Osteocyte (in vitro differentiated cells): ENCODE measurements around the gene MPDZ. TPM values are rescaled to one million over a fixed set of nuclear protein-coding genes. Genes with fewer than 3 reads are reported as not detected.

Source experiments
- DNase-seq: peaks from one replicate; pipeline ENCODE4 v3.0.0; 2021; ENCODE audit warnings: mixed read lengths; ENCODE audit not compliant: unreplicated experiment; ENCODE audit errors: extremely low spot score
- H3K27ac Mint-ChIP-seq: one replicate; pipeline ENCODE4 v1.8.0; 2021; ENCODE audit warnings: mild to moderate bottlenecking, mixed read lengths; ENCODE audit not compliant: unreplicated experiment
- H3K27me3 Mint-ChIP-seq: one replicate; pipeline ENCODE4 v1.8.0; 2021; ENCODE audit warnings: mixed read lengths; ENCODE audit not compliant: unreplicated experiment
- H3K36me3 Mint-ChIP-seq: one replicate; pipeline ENCODE4 v1.8.0; 2021; ENCODE audit warnings: mixed read lengths; ENCODE audit not compliant: unreplicated experiment
- H3K4me1 Mint-ChIP-seq: one replicate; pipeline ENCODE4 v1.8.0; 2021; ENCODE audit warnings: mixed read lengths; ENCODE audit not compliant: unreplicated experiment
- H3K4me3 Mint-ChIP-seq: one replicate; pipeline ENCODE4 v1.8.0; 2021; ENCODE audit warnings: mild to moderate bottlenecking, moderate library complexity, mixed read lengths; ENCODE audit not compliant: unreplicated experiment
- H3K9me3 Mint-ChIP-seq: one replicate; pipeline ENCODE4 v1.8.0; 2021; ENCODE audit warnings: mixed read lengths; ENCODE audit not compliant: unreplicated experiment
- CTCF ChIP-seq: fragments of 200-600 bp; sonication (generic); IDR thresholded peaks from 2 replicates; pipeline ENCODE4 v1.5.0; 2021; ENCODE audit warnings: antibody characterized with exemption, mild to moderate bottlenecking, moderate library complexity
- total RNA-seq: library from RNA; stranded (reverse); gene quantifications from 2 replicates; pipeline ENCODE4 v1.2.1, GENCODE V29; 2021

The MPDZ gene
- total RNA-seq, 1 donor from 2014 or later = 51.9 TPM

DNA sequence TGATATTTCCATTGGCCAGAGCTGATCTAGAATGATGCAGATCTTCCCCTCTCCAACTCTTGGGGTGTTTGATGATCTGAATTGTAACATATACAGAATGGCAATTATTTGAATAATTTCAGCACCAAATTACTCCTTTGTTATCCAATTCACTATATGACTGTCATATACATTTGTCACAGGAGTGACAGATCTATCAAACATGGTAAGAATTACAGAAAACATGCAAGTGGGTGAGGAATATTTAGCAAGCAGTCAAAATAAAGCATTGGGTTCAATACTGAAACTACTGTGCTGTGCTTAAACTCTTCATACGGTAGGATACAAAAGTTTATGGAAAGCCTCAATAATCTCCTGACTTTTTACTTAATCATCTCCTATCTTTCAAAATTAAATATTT is 8.8 kb downstream of the MPDZ start:
- peaks cover under 1% of the 10 kb centered on the region for H3K36me3 Mint-ChIP-seq
- no peak for TF ChIP-seq CTCF
- H3K27ac Mint-ChIP-seq = no peak overlapping the region
- no peak overlapping the region for H3K4me3 Mint-ChIP-seq
- peaks cover 2% of the 10 kb centered on the region for H3K9me3 Mint-ChIP-seq
- DNase-seq = no peak
- peaks cover 54% of the 10 kb centered on the region for H3K4me1 Mint-ChIP-seq
- no peaks in the 10 kb centered on the region for H3K27me3 Mint-ChIP-seq

DNA sequence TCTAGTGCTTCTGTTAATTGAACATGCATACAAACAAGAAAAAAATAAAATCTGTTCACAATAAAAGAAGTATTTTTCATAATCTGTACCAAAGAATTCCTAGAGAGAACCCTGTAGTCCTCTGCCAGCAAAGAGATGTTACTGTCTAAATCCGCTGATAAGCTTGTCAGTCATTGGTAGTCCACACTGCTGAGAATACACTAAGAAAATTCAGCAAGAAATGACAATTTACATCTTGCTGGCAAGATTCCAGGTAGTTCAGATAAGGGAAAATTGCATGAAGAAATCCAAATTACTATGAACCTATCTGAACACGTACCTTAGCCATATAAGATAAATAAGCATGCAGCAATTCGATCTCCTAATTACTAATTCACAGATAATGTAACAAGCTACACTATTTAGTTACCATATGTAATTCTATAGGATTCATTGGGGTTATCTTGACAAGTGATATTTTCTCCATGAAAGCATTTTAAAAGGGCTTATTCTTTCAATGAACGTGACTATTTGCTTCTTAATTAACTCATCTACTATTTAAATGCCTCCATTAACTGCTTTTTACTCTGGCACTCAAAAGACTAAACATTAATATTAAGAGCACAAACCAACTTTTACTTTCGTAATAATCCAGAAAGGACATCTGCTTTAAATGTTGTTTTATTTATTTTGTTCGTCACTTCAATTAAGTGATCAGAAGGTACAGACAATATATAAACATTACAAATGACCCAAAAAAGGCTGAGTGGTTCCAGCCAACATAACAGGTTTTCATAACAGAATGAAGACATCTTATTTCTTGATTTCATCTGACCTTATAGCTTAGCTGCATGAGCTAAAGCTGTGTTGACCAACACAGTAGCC is 9.7 kb downstream of the MPDZ start:
- TF ChIP-seq CTCF = no peak
- Mint-ChIP-seq H3K4me3 (no peak overlapping the region), H3K9me3 (no peaks in the 10 kb centered on the region), H3K4me1 (peaks cover 57% of the 10 kb centered on the region), H3K27ac (no peak overlapping the region), H3K36me3 (peaks cover 5% of the 10 kb centered on the region), H3K27me3 (no peaks in the 10 kb centered on the region)
- no peak for DNase-seq

GRCh38 chr9:13268469-13268868 is 11.0 kb downstream of the MPDZ start:
- no peaks in the 10 kb centered on the region for H3K9me3 Mint-ChIP-seq
- H3K4me1 Mint-ChIP-seq = peaks cover 58% of the 10 kb centered on the region
- DNase-seq = no peak
- peaks cover 8% of the 10 kb centered on the region for H3K36me3 Mint-ChIP-seq
- H3K27me3 Mint-ChIP-seq = no peaks in the 10 kb centered on the region
- TF ChIP-seq CTCF = no peak
- no peak overlapping the region for H3K27ac Mint-ChIP-seq
- no peak overlapping the region for H3K4me3 Mint-ChIP-seq

DNA sequence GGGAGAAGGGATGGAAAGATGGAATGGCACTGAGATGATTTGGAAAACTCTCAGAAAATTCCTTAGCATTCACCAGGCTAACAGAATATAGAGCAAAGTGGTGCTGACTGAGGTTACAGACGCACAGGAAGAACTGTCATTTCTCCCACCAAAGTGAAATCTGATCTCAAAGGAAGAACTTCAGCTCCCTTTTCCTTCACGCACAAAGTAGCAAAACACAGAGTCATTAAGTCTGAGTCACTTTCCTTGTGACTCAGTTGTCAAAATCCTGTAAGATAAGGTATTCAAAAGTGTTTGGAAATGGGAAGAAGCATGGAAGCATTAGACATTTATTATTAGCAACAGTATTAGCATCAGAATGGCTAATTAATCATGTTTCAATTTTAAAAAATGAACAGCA is 11.7 kb downstream of the MPDZ start:
- Mint-ChIP-seq H3K27ac (peak overlapping the region; percentile 27), H3K36me3 (peaks cover 8% of the 10 kb centered on the region), H3K9me3 (no peaks in the 10 kb centered on the region), H3K4me3 (no peak overlapping the region), H3K4me1 (peaks cover 58% of the 10 kb centered on the region), H3K27me3 (no peaks in the 10 kb centered on the region)
- DNase-seq = no peak
- TF ChIP-seq CTCF = no peak

DNA sequence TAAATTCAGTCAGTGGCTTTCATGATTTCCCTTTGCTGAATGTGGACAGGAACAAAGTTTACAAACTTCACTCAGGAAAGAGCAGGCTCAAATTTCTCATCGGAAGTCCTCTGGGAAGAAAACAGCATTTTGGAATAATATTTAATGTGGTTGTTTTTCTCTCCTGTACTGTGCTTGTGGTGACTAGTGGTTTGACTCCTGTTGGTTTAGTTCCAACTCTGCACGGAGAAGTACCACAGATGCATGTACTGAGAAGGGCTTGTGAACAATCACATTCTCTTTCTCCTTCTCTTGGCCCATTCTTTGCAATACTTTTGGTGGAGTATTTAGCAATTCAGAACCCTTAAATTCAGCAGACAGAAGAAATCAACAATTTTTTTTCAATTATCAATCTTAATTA is 13.3 kb downstream of the MPDZ start:
- no peak for TF ChIP-seq CTCF
- peaks cover 52% of the 10 kb centered on the region for H3K4me1 Mint-ChIP-seq
- no peaks in the 10 kb centered on the region for H3K27me3 Mint-ChIP-seq
- no peaks in the 10 kb centered on the region for H3K9me3 Mint-ChIP-seq
- H3K36me3 Mint-ChIP-seq = peaks cover 8% of the 10 kb centered on the region
- no peak overlapping the region for H3K4me3 Mint-ChIP-seq
- no peak for DNase-seq
- peak overlapping the region; percentile 48 for H3K27ac Mint-ChIP-seq
